Type B pancreatic cell (in vitro differentiated cells): ENCODE measurements around the gene FTCD. TPM values are rescaled to one million over a fixed set of nuclear protein-coding genes. Genes with fewer than 3 reads are reported as not detected.

Experiments used
- DNase-seq: peaks from one replicate; pipeline ENCODE4 v3.0.0; 2021; ENCODE audit warnings: mixed read lengths; ENCODE audit not compliant: unreplicated experiment; ENCODE audit errors: extremely low spot score
- H3K27ac Mint-ChIP-seq: 2 replicates; pipeline ENCODE4 v1.8.0; 2021; ENCODE audit warnings: mild to moderate bottlenecking, mixed read lengths
- H3K27me3 Mint-ChIP-seq: 2 replicates; pipeline ENCODE4 v1.8.0; 2021; ENCODE audit warnings: mixed read lengths
- H3K36me3 Mint-ChIP-seq: 2 replicates; pipeline ENCODE4 v1.8.0; 2021; ENCODE audit warnings: mixed read lengths
- H3K4me1 Mint-ChIP-seq: one replicate; pipeline ENCODE4 v1.8.0; 2021; ENCODE audit warnings: mixed read lengths; ENCODE audit not compliant: unreplicated experiment
- H3K4me3 Mint-ChIP-seq: 2 replicates; pipeline ENCODE4 v1.8.0; 2021; ENCODE audit warnings: mild to moderate bottlenecking, mixed read lengths
- H3K9me3 Mint-ChIP-seq: 2 replicates; pipeline ENCODE4 v1.8.0; 2021; ENCODE audit warnings: mixed read lengths
- CTCF ChIP-seq: fragments of 200-600 bp; sonication (generic); conservative IDR thresholded peaks from 2 replicates; pipeline ENCODE4 v1.5.0; 2021; ENCODE audit warnings: antibody characterized with exemption, mild to moderate bottlenecking
- total RNA-seq: library from RNA; stranded (reverse); gene quantifications from 2 replicates; pipeline ENCODE4 v1.2.1, GENCODE V29; 2021; ENCODE audit warnings: low replicate concordance

FTCD gene
- total RNA-seq, 1 donor from 2014 or later = 26.9 TPM

GRCh38 chr21:46153247-46154154, 1.9 kb downstream of the FTCD start:
- H3K9me3 Mint-ChIP-seq = no peaks in the 10 kb centered on the region
- H3K27ac Mint-ChIP-seq = no peak overlapping the region
- no peaks in the 10 kb centered on the region for H3K36me3 Mint-ChIP-seq
- TF ChIP-seq CTCF = peak; percentile 84
- DNase-seq = peak; percentile 76
- peak overlapping the region; percentile 14 for H3K4me3 Mint-ChIP-seq
- no peaks in the 10 kb centered on the region for H3K27me3 Mint-ChIP-seq
- peaks cover 5% of the 10 kb centered on the region for H3K4me1 Mint-ChIP-seq

- peaks cover 5% of the 10 kb centered on the region for H3K4me1 Mint-ChIP-seq
- H3K27ac Mint-ChIP-seq = no peak overlapping the region
- no peaks in the 10 kb centered on the region for H3K36me3 Mint-ChIP-seq
- no peak overlapping the region for H3K4me3 Mint-ChIP-seq
- no peaks in the 10 kb centered on the region for H3K27me3 Mint-ChIP-seq
- DNase-seq = no peak
- H3K9me3 Mint-ChIP-seq = no peaks in the 10 kb centered on the region
- TF ChIP-seq CTCF = no peak
Measured at GRCh38 chr21:46152927-46153246, 2.5 kb downstream of the FTCD start.

GRCh38 chr21:46151989-46152926, 3.1 kb downstream of the FTCD start:
- DNase-seq = peak; percentile 50
- no peak overlapping the region for H3K4me3 Mint-ChIP-seq
- no peaks in the 10 kb centered on the region for H3K36me3 Mint-ChIP-seq
- H3K27me3 Mint-ChIP-seq = no peaks in the 10 kb centered on the region
- H3K4me1 Mint-ChIP-seq = peaks cover 5% of the 10 kb centered on the region
- no peak overlapping the region for H3K27ac Mint-ChIP-seq
- TF ChIP-seq CTCF = no peak
- no peaks in the 10 kb centered on the region for H3K9me3 Mint-ChIP-seq

GRCh38 chr21:46151261-46151988, 4.0 kb downstream of the FTCD start:
- Mint-ChIP-seq H3K36me3 (no peaks in the 10 kb centered on the region), H3K9me3 (no peaks in the 10 kb centered on the region), H3K4me3 (no peak overlapping the region), H3K27ac (no peak overlapping the region), H3K4me1 (peaks cover 9% of the 10 kb centered on the region), H3K27me3 (no peaks in the 10 kb centered on the region)
- TF ChIP-seq CTCF = no peak
- peak; percentile 68 for DNase-seq

GRCh38 chr21:46150491-46151121, 4.8 kb downstream of the FTCD start:
- no peak overlapping the region for H3K4me3 Mint-ChIP-seq

More at GRCh38 chr21:46150491-46151121, 4.8 kb downstream of the FTCD start:
- peaks cover 10% of the 10 kb centered on the region for H3K4me1 Mint-ChIP-seq
- no peak for DNase-seq
- no peak overlapping the region for H3K27ac Mint-ChIP-seq
- no peak for TF ChIP-seq CTCF
- no peaks in the 10 kb centered on the region for H3K27me3 Mint-ChIP-seq
- no peaks in the 10 kb centered on the region for H3K36me3 Mint-ChIP-seq
- H3K9me3 Mint-ChIP-seq = no peaks in the 10 kb centered on the region
